ENCODE data around the gene ARHGEF4.

Gene ARHGEF4

DNA sequence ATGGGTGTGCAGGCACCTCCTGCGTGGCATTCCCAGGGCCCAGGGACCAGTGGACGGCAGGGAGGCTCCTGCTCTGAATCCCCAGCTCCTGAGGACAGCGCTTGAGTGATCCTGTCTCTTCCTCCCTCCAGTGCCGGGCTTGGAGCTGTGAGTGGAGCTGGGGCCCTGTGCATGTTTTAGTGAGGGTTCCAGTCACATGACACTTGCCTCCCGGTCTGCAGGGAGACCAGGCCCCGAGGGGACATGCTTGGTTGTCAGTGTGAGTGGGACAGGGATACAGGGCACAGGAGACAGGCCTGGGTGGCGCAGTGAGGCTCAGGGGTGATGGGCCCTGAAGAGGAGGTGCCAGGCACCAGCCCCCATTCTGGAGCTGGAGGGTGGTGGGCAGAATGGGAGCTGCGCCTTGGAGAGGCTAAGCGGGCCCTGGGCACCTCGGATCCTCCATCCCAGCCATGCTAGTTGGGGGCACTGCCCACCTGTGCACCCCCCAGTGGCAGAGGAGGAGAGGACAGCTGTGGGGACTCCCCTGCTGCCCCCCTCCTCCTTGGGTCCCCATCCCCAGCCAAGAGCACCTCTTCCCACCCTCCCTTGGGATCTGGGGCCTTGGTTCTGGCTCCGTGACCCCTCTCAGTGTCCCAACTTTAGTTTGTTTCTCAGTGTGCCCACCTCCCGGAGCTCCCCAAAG, 12.0 kb downstream of the ARHGEF4 start:
- in situ Hi-C loops (cut with HindIII; ENCODE audit: low sequenced_read_pairs) = no loop called here

DNA sequence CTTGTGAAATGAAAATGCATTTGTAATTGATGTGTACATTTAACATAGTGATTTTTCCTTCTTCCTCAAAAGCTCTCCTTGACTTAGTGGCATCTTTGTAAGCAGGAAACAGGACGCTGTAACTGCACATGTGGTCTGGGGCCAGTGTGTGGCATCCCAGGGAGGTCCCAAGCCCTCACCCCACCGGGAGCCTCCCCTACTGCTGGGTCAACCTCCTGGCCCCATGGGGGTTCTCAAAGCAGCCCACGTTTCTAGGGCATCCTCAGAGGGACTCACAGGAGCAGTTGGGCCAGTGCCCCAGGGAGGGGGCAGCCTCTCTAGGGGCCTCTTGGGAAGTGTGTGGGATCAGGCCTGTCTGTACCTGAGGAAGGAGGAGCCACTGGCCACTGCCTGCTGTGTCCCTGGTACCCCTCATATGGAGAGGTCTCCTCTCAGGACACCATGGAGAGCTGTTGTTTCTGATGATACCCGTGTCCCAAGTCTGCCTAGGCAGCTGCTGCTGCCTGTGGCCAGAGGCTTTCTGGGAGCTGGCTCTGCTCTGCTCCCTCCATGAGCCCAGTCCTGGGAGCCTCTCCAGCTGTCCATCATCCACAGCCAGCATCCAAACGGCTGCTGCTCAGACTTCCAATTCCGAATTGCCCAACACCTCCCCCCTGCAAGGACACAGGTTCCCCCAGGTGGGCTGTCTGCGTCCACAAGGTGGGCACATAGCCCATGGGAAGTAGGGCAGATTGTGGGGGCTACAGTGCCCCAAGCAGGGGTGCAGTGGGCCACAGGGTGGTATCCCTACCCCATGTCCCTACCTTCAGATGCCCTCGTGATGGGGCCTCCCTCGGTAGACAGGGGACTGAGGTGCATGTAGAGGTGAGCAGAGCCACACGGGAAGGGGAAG, 13.4 kb downstream of the ARHGEF4 start:
- in situ Hi-C loops (cut with HindIII; ENCODE audit: low sequenced_read_pairs) = no loop called here

GRCh38 chr2:130850788-130851623, 14.3 kb downstream of the ARHGEF4 start:
- in situ Hi-C loops (cut with HindIII; ENCODE audit: low sequenced_read_pairs) = no loop called here

DNA sequence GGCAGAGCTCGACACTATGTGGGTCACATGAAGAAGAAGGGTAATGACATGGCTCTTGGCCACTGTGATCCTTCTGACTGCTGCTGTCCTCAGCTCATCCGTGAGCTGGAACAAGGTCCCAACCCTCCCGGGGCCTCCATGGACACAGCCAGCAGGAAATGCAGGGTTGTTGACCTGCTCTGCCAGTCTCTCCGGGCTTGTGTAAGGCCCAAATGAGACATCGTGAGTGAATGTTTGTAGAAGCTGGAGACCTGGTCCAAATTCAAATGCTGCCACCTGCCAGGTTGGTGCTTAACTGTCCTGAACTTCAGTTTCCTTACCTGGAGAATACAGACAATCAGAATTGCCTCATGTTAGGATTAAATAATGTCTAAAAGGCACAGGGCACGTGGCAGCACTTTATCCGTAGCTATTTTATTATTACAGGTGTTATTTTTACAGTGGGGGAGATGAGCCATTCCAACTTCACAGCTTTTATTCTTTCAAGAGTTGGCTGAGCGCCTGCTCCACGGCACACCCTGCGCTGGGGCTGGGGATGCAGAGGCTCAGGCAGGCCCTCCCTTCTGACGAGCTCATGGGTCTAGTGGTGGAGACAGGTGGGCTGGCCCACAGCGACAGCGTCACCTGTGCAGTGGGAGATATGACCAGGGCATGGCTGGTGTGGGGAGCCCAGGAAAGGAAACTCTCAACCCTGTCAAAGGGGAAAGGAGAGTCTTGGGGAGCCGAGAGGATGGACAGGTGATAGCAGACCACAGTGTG, 15.1 kb downstream of the ARHGEF4 start:
- in situ Hi-C loops (cut with HindIII; ENCODE audit: low sequenced_read_pairs) = no loop called here

GRCh38 chr2:130852521-130853115, 15.9 kb downstream of the ARHGEF4 start:
- in situ Hi-C loops (cut with HindIII; ENCODE audit: low sequenced_read_pairs) = no loop called here

- in situ Hi-C loops (cut with HindIII; ENCODE audit: low sequenced_read_pairs) = no loop called here
These were observed 16.7 kb downstream of the ARHGEF4 start for GRCh38 chr2:130853391-130853790.

DNA sequence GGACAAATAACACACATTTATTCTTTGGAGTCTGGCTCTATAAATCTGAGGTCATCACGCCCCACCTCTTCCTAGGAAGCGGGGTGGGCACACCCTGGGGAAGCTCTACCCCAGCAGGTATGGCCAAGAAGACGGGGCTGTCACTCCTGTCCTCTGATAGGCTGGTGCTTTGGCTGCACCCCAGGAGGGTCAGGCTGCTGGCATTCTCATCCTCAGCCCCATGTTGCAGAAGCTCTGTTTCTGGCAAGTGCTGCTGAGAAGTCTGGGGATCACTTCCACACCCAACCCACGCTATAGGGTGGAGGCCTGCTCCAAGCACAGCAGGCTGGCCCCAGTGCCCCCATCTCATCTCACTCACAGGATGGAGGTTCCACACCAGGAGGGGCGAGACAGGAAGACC, 17.6 kb downstream of the ARHGEF4 start:
- in situ Hi-C loops (cut with HindIII; ENCODE audit: low sequenced_read_pairs) = no loop called here

GRCh38 chr2:130864830-130865800, 28.4 kb downstream of the ARHGEF4 start:
- in situ Hi-C loops (cut with HindIII; ENCODE audit: low sequenced_read_pairs) = no loop called here

DNA sequence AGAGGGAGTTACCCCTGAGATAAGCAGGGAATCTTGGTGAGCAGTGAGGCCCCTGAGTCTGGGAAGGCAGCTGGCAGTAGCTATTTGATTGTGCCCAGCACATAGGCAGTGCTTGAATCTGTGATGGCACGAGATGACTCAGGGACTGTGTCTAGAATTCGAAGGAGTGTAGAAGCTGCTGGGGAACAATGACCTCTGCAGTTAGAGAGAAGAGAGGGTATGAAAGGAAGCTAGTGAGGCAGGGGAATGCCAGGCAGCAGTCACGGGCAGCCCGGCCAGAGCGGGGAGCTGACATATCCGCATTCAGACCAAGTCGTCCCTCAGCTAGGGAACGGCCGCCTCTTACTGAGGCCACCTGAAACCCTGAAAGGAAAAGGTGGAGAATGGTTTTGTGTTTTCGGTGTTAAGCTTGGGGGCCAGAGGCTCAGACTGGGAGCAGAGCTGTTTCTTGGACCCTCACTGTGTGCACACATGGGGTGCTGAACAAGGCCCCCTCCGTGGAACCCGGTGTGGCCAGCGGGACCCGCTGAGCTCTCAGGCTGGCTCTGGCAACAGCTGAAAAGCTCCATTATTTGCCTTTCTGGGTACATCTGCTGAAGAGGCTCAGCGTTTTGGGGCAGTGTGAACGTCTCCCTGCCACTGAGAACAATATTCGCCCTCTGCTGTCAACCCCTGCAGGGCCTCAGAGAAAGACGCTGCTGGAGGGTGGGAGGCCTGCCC, 32.9 kb downstream of the ARHGEF4 start:
- in situ Hi-C loops (cut with HindIII; ENCODE audit: low sequenced_read_pairs) = no loop called here

DNA sequence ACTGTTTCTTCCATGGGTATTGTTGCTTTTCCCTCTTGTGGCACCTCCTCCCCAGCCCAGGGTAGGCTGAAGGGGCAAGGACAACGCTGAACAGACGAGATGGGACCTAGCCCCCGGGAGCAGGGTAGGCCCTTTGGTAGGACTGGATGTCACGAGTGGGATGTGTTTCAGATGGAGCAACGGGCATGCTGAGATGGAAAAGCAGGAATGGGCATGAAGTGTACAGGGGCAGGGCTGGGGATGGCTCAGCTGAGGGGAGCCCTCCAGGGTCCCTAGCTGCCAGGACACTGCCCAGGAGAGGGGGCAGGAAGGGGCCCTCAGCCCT, 33.4 kb downstream of the ARHGEF4 start:
- in situ Hi-C loops (cut with HindIII; ENCODE audit: low sequenced_read_pairs) = no loop called here

DNA sequence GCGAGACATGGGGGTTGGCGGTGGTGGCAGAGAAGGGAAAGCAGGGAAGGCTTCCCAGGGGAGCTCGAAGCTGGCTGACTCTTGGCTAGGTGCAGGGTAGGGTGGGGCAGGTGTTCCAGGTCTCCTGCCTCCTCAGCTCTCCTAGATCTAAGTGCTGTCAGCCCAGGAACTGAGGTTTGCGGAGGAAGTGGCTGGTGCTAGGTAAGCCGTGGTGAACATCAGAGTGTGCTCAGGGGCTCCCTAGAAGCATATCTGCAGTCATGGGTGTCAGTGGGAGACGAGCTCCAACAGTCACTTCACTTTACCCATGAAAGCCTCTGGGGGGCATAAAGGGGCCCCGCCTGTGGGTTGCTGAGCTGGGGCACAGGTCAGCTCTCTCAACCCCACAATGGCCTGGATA, 34.1 kb downstream of the ARHGEF4 start:
- in situ Hi-C loops (cut with HindIII; ENCODE audit: low sequenced_read_pairs) = no loop called here

GRCh38 chr2:130871843-130872740, 35.4 kb downstream of the ARHGEF4 start:
- in situ Hi-C loops (cut with HindIII; ENCODE audit: low sequenced_read_pairs) = no loop called here

DNA sequence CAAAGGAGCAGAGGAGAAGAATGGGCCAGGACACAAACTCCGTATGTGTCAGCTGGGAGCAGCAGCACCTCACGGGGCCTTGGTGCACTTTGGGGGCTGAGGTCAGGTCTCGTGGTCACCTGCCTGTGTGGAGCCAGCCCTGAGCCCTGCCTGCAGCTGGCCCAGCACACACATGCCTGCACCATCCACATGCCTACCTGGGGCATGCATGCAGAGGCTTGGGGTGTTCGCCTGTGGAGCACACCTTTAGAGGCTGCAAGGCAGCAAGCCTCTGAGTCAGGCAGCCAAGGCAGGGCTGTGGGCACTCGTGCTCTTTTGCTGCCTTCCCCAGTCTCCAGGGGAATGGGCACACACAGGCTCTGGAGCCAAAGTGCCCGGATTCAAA, 36.0 kb downstream of the ARHGEF4 start:
- in situ Hi-C loops (cut with HindIII; ENCODE audit: low sequenced_read_pairs) = no loop called here

DNA sequence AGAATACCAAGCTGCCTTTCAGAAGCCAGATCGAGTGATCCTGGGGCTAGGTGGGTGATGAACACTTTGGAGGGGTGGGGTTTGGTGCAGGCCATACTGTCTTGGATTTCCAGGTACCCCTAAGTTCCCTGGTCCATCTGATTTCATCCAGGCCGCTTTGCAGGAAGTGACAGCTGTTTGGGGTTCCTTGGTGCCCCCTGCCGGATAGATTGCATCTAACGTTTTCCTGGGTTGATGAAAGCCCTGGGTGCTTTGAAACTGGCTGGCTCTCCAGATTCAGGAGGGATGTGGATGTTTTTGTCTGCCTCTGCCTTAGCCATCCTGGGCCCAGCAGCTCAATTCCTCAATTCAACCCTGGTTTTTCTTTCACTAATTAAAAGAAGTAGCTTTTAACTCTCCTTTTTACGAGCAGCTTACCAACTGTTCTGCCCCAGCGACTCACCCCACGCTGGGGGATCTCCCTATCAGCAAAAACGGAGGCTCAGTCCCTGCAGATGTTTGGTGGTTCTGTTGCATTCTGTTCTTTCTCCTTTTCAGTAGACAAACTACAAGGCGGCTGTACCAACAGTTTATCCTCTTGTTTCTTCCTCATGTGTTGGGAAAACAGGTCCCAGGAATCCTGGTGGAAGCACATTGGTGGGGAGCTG, 37.1 kb downstream of the ARHGEF4 start:
- in situ Hi-C loops (cut with HindIII; ENCODE audit: low sequenced_read_pairs) = no loop called here

DNA sequence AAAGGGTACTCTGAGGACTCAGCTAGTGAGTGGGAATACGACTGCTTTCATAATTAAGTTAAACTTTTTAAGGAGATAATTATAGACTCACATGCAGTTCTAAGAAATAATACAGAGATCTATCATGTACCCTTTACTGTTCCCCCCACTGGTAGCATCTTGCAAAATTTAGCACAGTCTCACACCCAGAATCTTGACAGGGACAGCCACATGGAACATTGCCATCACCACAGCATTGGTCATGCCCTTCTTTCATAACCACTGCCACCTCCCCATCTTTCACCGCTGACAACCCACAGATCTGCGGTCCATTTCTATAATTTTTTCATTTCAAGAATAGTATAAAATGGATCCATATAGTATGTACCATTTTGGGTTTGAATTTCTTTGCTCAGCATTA, 37.8 kb downstream of the ARHGEF4 start:
- in situ Hi-C loops (cut with HindIII; ENCODE audit: low sequenced_read_pairs) = no loop called here

DNA sequence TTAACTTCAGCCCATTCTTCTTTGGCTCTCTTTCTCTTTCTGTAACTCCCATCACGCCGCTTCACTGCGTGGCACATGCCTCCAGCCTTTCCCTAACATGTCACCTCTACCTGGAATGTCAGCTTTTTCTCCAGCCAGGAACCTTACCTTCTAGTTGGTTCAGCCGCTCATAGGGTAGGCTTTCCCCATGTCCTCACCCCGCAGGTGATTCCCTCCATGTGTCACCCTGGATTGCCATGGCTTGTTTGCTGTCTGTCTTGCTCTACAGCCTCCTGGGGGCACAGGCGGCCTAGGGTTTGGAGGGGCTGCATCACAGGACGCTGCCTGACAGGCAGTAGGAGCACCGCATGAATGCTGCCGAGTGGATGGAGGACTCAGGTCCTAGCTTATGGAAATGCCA, 39.2 kb downstream of the ARHGEF4 start:
- in situ Hi-C loops (cut with HindIII; ENCODE audit: low sequenced_read_pairs) = no loop called here

DNA sequence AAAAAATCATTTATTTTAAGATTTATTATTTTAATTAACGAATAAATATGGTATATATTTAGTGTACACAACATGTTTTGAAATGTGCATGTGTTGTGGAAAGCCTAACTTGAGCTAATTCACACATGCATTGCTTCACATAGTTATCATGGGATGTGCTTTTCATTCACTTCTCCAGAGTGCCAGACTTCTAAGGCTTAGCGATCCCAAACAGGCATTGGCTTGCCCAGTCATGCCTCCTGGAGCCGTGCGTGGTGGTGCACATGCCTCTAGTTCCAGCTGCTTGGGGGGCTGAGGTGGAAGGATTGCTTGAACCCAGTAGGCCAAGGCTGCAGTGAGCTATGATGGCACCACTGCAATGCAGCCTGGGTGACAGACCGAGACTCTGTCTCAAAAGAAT, 40.5 kb downstream of the ARHGEF4 start:
- in situ Hi-C loops (cut with HindIII; ENCODE audit: low sequenced_read_pairs) = no loop called here
